ENCODE measurements around the gene WWOX.

The WWOX gene

GRCh38 chr16:78727536-78727935 lies 628.1 kb downstream of the WWOX start:
- Mint-ChIP-seq H3K27ac (no peak overlapping the region), H3K4me1 (ENCODE audit: low read depth) (no peaks in the 10 kb centered on the region), H3K27me3 (ENCODE audit: low read depth) (peaks cover 2% of the 10 kb centered on the region), H3K36me3 (ENCODE audit: low read depth) (no peaks in the 10 kb centered on the region), H3K4me3 (no peak overlapping the region), H3K9me3 (no peaks in the 10 kb centered on the region)
- no peak for DNase-seq (ENCODE audit: low spot score)

DNA sequence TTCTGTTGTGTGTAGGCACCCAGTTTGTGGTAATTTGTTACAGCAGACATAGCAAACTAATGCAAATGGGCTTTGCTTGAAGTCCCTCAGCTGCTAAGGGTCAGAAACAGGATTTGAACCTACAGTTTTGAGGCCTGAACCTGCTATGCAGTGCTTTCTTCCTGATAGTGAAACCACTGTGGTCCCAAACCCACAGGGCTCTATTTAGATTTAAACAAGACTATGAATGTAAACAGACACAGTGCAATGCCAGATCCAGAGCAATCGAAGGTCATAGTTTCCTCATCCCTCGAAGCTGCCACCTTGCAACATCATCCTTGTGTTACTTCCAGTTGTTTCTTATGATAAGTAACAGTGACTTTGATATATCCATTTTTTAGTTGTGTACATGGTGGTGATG lies 630.2 kb downstream of the WWOX start:
- no peaks in the 10 kb centered on the region for H3K36me3 Mint-ChIP-seq (ENCODE audit: low read depth)
- H3K4me1 Mint-ChIP-seq (ENCODE audit: low read depth), result no peaks in the 10 kb centered on the region

GRCh38 chr16:78731785-78732184 lies 632.3 kb downstream of the WWOX start:
- H3K4me3 Mint-ChIP-seq, result no peak overlapping the region
- no peaks in the 10 kb centered on the region for H3K9me3 Mint-ChIP-seq
- H3K4me1 Mint-ChIP-seq (ENCODE audit: low read depth), result no peaks in the 10 kb centered on the region
- DNase-seq (ENCODE audit: low spot score), result no peak
- H3K27me3 Mint-ChIP-seq (ENCODE audit: low read depth), result no peaks in the 10 kb centered on the region
- H3K27ac Mint-ChIP-seq, result no peak overlapping the region
- H3K36me3 Mint-ChIP-seq (ENCODE audit: low read depth), result no peaks in the 10 kb centered on the region

More for the DNA sequence above, 630.2 kb downstream of the WWOX start:
- Mint-ChIP-seq H3K27ac (no peak overlapping the region), H3K9me3 (no peaks in the 10 kb centered on the region), H3K27me3 (ENCODE audit: low read depth) (no peaks in the 10 kb centered on the region), H3K4me3 (no peak overlapping the region)
- no peak for DNase-seq (ENCODE audit: low spot score)

GRCh38 chr16:78732696-78733095 lies 633.2 kb downstream of the WWOX start:
- Mint-ChIP-seq H3K36me3 (ENCODE audit: low read depth) (no peaks in the 10 kb centered on the region), H3K4me3 (no peak overlapping the region), H3K27me3 (ENCODE audit: low read depth) (no peaks in the 10 kb centered on the region), H3K27ac (no peak overlapping the region), H3K9me3 (no peaks in the 10 kb centered on the region), H3K4me1 (ENCODE audit: low read depth) (no peaks in the 10 kb centered on the region)
- no peak for DNase-seq (ENCODE audit: low spot score)

DNA sequence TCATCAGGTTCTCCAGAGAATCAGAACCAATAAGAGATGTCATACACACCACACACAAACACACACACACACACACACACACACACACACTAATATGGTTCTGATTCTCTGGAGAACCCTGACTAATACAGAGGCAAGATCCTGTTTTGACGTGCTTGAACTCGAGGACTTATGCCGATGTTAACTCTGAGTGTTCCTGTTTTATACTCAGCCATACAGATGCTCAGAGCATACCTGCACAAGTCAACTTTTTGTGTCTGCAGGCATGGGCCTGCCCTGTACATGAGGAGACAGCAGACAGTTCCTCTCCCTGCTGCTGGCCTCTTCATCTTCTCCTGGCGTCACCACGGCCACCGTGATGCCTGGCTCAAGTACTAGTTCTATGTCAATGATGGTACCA lies 635.9 kb downstream of the WWOX start:
- Mint-ChIP-seq H3K4me3 (no peak overlapping the region), H3K27ac (no peak overlapping the region), H3K9me3 (no peaks in the 10 kb centered on the region), H3K27me3 (ENCODE audit: low read depth) (no peaks in the 10 kb centered on the region), H3K36me3 (ENCODE audit: low read depth) (no peaks in the 10 kb centered on the region), H3K4me1 (ENCODE audit: low read depth) (no peaks in the 10 kb centered on the region)
- no peak for DNase-seq (ENCODE audit: low spot score)

GRCh38 chr16:78737630-78738029 lies 638.2 kb downstream of the WWOX start:
- Mint-ChIP-seq H3K27ac (no peak overlapping the region), H3K4me1 (ENCODE audit: low read depth) (peaks cover 8% of the 10 kb centered on the region), H3K27me3 (ENCODE audit: low read depth) (no peaks in the 10 kb centered on the region), H3K36me3 (ENCODE audit: low read depth) (no peaks in the 10 kb centered on the region), H3K4me3 (no peak overlapping the region), H3K9me3 (no peaks in the 10 kb centered on the region)
- no peak for DNase-seq (ENCODE audit: low spot score)

GRCh38 chr16:78738557-78738956 lies 639.1 kb downstream of the WWOX start:
- no peaks in the 10 kb centered on the region for H3K9me3 Mint-ChIP-seq
- H3K36me3 Mint-ChIP-seq (ENCODE audit: low read depth), result no peaks in the 10 kb centered on the region
- no peak overlapping the region for H3K4me3 Mint-ChIP-seq
- DNase-seq (ENCODE audit: low spot score), result no peak
- peaks cover 17% of the 10 kb centered on the region for H3K4me1 Mint-ChIP-seq (ENCODE audit: low read depth)
- no peaks in the 10 kb centered on the region for H3K27me3 Mint-ChIP-seq (ENCODE audit: low read depth)
- H3K27ac Mint-ChIP-seq, result no peak overlapping the region

DNA sequence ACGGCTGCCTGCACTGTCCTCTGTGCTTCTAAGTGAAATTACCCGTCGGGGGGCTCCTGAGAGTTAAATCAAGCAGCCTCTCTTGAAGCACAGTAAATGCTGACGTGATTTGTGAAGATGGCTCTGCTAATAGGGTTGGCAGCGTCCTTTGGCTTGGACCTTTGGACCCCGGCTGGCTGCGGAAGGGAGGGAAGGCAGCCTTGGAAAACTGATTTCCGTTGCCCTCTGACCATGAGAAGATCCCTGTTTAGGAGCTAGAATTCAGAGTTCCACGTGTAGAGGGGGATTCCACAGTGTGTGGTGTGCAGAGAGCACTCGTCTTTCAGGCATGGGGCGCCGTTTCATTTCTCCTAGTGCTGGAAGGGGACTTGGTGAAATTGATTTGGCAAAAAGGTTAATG lies 640.8 kb downstream of the WWOX start:
- Mint-ChIP-seq H3K4me1 (ENCODE audit: low read depth) (peaks cover 20% of the 10 kb centered on the region), H3K4me3 (no peak overlapping the region), H3K27me3 (ENCODE audit: low read depth) (no peaks in the 10 kb centered on the region), H3K36me3 (ENCODE audit: low read depth) (no peaks in the 10 kb centered on the region), H3K9me3 (no peaks in the 10 kb centered on the region), H3K27ac (no peak overlapping the region)
- no peak for DNase-seq (ENCODE audit: low spot score)

GRCh38 chr16:78742501-78743283 lies 643.2 kb downstream of the WWOX start:
- Mint-ChIP-seq H3K4me3 (peak overlapping the region; percentile 78), H3K36me3 (ENCODE audit: low read depth) (no peaks in the 10 kb centered on the region), H3K27me3 (ENCODE audit: low read depth) (no peaks in the 10 kb centered on the region), H3K4me1 (ENCODE audit: low read depth) (peaks cover 20% of the 10 kb centered on the region), H3K27ac (peak overlapping the region; percentile 91), H3K9me3 (no peaks in the 10 kb centered on the region)
- DNase-seq (ENCODE audit: low spot score), result peak; percentile 80

DNA sequence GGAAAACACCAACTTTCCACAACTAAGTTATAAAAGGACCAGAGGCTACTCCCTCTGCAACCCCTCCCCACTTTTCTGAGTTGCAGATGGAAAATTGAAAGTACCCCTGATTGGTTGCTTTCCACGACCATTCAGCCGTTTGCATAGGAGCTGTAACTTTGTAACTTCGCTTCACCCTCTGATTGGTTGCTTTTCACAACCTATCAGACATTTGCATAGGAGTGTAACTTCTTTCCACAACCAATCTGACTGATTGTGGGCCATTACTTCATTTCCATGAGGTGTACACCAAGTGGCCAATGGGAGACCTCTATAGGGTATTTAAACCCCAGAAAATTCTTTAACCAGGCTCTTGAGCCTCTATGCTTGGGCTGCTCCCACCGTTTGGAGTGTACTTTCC lies 644.1 kb downstream of the WWOX start:
- Mint-ChIP-seq H3K4me1 (ENCODE audit: low read depth) (peaks cover 20% of the 10 kb centered on the region), H3K27me3 (ENCODE audit: low read depth) (no peaks in the 10 kb centered on the region), H3K27ac (peak overlapping the region; percentile 91), H3K36me3 (ENCODE audit: low read depth) (no peaks in the 10 kb centered on the region), H3K9me3 (no peaks in the 10 kb centered on the region), H3K4me3 (peak overlapping the region; percentile 78)
- no peak for DNase-seq (ENCODE audit: low spot score)

DNA sequence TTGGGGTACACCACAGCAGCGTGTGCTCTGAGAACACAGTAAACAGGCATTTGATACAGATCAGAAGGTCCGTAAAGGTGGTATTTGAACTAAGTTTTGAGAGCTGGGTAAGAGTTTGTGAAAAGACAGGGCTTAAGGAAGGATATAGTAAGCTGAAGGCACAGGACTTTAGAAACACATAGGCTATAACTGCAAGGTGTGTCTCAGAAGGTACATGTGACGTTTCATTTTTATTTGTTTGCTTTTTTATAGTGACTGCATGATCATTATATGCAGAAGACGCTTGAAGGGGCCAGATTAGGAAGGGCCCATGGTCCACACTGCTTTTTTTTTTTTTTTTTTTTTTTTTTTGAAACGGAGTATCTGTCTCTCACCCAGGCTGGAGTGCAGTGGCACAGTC lies 644.6 kb downstream of the WWOX start:
- no peak overlapping the region for H3K4me3 Mint-ChIP-seq
- DNase-seq (ENCODE audit: low spot score), result no peak
- no peaks in the 10 kb centered on the region for H3K36me3 Mint-ChIP-seq (ENCODE audit: low read depth)
- peaks cover 23% of the 10 kb centered on the region for H3K4me1 Mint-ChIP-seq (ENCODE audit: low read depth)
- no peak overlapping the region for H3K27ac Mint-ChIP-seq
- H3K27me3 Mint-ChIP-seq (ENCODE audit: low read depth), result no peaks in the 10 kb centered on the region
- no peaks in the 10 kb centered on the region for H3K9me3 Mint-ChIP-seq

DNA sequence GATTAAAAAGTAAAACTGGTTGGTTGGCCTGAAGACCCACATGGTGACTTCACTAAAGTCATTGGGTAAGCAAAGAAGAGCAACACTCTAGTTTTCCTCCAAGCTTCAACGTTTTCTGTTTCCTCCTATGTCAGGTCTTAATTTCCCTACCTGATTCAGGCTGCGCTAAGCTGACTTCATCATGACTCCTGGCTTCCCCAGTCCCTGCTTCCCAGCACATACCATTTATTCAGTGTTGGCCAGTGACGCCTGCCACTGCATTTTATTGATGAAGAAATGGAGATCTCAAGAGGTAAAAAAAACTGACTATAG lies 645.3 kb downstream of the WWOX start:
- H3K9me3 Mint-ChIP-seq, result no peaks in the 10 kb centered on the region
- peaks cover 29% of the 10 kb centered on the region for H3K4me1 Mint-ChIP-seq (ENCODE audit: low read depth)
- H3K4me3 Mint-ChIP-seq, result no peak overlapping the region
- no peaks in the 10 kb centered on the region for H3K27me3 Mint-ChIP-seq (ENCODE audit: low read depth)
- H3K27ac Mint-ChIP-seq, result no peak overlapping the region
- H3K36me3 Mint-ChIP-seq (ENCODE audit: low read depth), result no peaks in the 10 kb centered on the region
- DNase-seq (ENCODE audit: low spot score), result no peak

DNA sequence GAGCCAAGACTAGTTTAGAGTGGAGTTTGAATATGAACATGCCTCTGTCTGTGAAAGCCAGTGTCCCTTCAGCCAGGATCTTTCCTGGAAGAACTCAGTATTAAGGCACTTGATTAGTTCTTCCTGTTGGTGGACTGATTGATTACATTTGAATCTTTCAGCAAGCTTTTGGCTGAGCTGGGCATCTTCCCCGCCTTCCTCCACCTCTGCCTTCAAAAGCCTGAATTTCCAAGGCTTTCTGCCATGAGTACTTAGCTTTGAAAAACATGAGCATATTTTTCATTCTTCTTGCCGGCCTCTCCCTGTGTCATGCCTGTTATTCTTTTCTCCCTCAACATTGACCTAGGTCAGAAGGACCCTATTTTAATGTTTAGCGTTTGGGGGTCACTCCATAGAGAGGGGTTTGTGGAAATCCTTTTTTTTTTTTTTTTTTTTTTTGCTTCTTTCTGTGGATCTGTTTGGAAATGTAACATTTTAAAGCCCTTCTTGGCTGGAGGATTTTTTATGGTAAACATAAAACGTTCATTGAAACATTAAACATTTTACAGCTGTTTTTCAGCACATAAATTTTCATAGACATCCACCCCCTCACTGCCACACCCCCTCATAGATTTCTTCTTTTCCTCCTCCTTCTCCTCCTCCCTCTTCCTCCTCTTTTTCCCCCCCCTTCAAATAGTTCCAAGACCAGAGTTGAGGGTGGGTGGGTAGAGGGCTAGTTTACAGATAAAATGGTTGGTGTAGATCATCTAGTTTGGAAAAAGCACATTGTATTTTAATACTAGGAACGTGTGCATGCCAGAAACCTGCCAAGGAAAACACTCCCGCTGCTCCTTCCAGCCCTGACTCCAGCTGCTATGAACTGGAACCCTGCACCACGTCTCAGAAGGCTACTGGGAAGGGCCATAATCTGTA lies 645.9 kb downstream of the WWOX start:
- no peak overlapping the region for H3K4me3 Mint-ChIP-seq
- H3K9me3 Mint-ChIP-seq, result no peaks in the 10 kb centered on the region
- H3K27ac Mint-ChIP-seq, result peak overlapping the region; percentile 24
- no peak for DNase-seq (ENCODE audit: low spot score)
- H3K27me3 Mint-ChIP-seq (ENCODE audit: low read depth), result no peaks in the 10 kb centered on the region
- no peaks in the 10 kb centered on the region for H3K36me3 Mint-ChIP-seq (ENCODE audit: low read depth)
- peaks cover 30% of the 10 kb centered on the region for H3K4me1 Mint-ChIP-seq (ENCODE audit: low read depth)

DNA sequence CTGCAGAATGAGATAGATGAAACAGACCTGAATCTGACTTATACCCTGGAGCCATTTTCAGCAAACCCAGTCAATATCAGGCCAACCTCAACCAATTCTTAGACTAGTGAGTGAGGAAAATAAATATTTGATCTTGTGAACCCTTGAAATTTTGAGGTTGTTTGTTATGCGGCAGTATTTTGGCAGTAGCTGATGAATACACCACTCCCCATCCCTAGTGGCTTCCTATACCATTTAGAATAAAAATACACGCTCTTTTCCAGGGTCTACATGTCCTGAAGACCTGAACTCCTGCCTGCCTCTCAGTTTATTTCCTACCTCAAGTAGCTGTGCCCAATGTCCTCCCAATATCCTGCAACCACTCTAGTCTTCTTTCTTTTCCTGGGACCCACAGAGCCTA lies 647.3 kb downstream of the WWOX start:
- H3K4me1 Mint-ChIP-seq (ENCODE audit: low read depth), result peaks cover 30% of the 10 kb centered on the region
- no peaks in the 10 kb centered on the region for H3K36me3 Mint-ChIP-seq (ENCODE audit: low read depth)
- H3K27me3 Mint-ChIP-seq (ENCODE audit: low read depth), result peaks cover 3% of the 10 kb centered on the region
- no peak for DNase-seq (ENCODE audit: low spot score)
- H3K9me3 Mint-ChIP-seq, result no peaks in the 10 kb centered on the region
- H3K27ac Mint-ChIP-seq, result no peak overlapping the region
- no peak overlapping the region for H3K4me3 Mint-ChIP-seq
